HepG2 (cell line): Measurements from ENCODE around the gene HHATL.

Source experiments
- ASH2L ChIP-seq: fragments of 300-600, 200-600 bp; sonication (generic); IDR thresholded peaks from 2 replicates; pipeline ENCODE4 v1.7.0; 2017; ENCODE audit warnings: low read depth, mild to moderate bottlenecking, moderate library complexity, mixed read lengths, low read length; ENCODE audit not compliant: insufficient read length
- ATF7 ChIP-seq, 2 experiments: fragments of 450-650 bp in 1 of 2; sonication (generic) in 1 of 2; formaldehyde crosslinking in 1 of 2; IDR thresholded peaks; 2 replicates each; pipeline versions ENCODE4 v1.4.0 to v1.6.1; 2016 to 2020; ENCODE audit warnings: antibody characterized with exemption in 1 of 2, mild to moderate bottlenecking in 1 of 2, missing genetic modification reagents in 1 of 2
- CTCF ChIP-seq: sonication (generic); formaldehyde crosslinking; IDR thresholded peaks from 2 replicates; pipeline ENCODE4 v1.5.0; 2020; ENCODE audit warnings: mild to moderate bottlenecking, missing genetic modification reagents, moderate library complexity
- EHMT2 ChIP-seq: fragments of 200-600 bp; sonication (generic); IDR thresholded peaks from 2 replicates; pipeline ENCODE4 v1.7.0; 2017; ENCODE audit warnings: antibody characterized with exemption, low read depth, low read length, borderline replicate concordance
- EP300 ChIP-seq, 3 experiments: sonication (generic) in 1 of 3; formaldehyde crosslinking in 1 of 3; IDR thresholded peaks; 2 replicates each; pipeline versions ENCODE4 v1.5.1 to v1.6.1; 2011 to 2020; ENCODE audit warnings: low read depth in 2 of 3, low read length in 2 of 3, borderline replicate concordance in 1 of 3, improper control_type of control experiment in 1 of 3, mild to moderate bottlenecking in 1 of 3, missing genetic modification reagents in 1 of 3, moderate library complexity in 1 of 3
- HINFP ChIP-seq: sonication (generic); formaldehyde crosslinking; IDR thresholded peaks from 2 replicates; pipeline ENCODE4 v1.4.0; 2020; ENCODE audit warnings: low read depth, mild to moderate bottlenecking, missing genetic modification reagents
- HOXA7 ChIP-seq: sonication (generic); formaldehyde crosslinking; IDR thresholded peaks from 2 replicates; pipeline ENCODE4 v1.8.1; 2022; ENCODE audit warnings: mild to moderate bottlenecking, missing genetic modification reagents, moderate library complexity
- NPAS2 ChIP-seq: sonication (generic); formaldehyde crosslinking; IDR thresholded peaks from 2 replicates; pipeline ENCODE4 v1.8.0; 2022; ENCODE audit warnings: mild to moderate bottlenecking, missing genetic modification reagents, borderline replicate concordance
- NR1H2 ChIP-seq: sonication (generic); formaldehyde crosslinking; IDR thresholded peaks from 2 replicates; pipeline ENCODE4 v1.8.1; 2022; ENCODE audit warnings: low read depth, missing genetic modification reagents, borderline replicate concordance
- RERE ChIP-seq: IDR thresholded peaks from 2 replicates; pipeline ENCODE4 v1.6.1; 2016; ENCODE audit warnings: low read depth, missing genetic modification reagents, missing compliant biosample characterization
- SMAD3 ChIP-seq: sonication (generic); formaldehyde crosslinking; IDR thresholded peaks from 2 replicates; pipeline ENCODE4 v1.4.0; 2020; ENCODE audit warnings: missing genetic modification reagents
- ZNF329 ChIP-seq: sonication (generic); formaldehyde crosslinking; IDR thresholded peaks from 2 replicates; pipeline ENCODE4 v1.9.0; 2021; ENCODE audit warnings: low read depth, mild to moderate bottlenecking, missing genetic modification reagents

- TF ChIP-seq ZNF329 (CRISPR knock-in tag), result no peak
- no peak for TF ChIP-seq EHMT2
- no peak for TF ChIP-seq EP300 (IDR thresholded peaks at IDR 0.05; ENCODE audit: low read depth in 2 of 2, low read length in 2 of 2)
- TF ChIP-seq EP300 (CRISPR knock-in tag; IDR thresholded peaks at IDR 0.05; ENCODE audit: borderline replicate concordance), result no peak
- no peak for TF ChIP-seq SMAD3 (CRISPR knock-in tag)
- no peak for TF ChIP-seq ATF7 (IDR thresholded peaks at IDR 0.05)
- TF ChIP-seq ATF7 (CRISPR knock-in tag; IDR thresholded peaks at IDR 0.05), result no peak
- TF ChIP-seq HOXA7 (CRISPR knock-in tag), result no peak
- no peak for TF ChIP-seq ASH2L
- no peak for TF ChIP-seq CTCF (CRISPR knock-in tag)
- TF ChIP-seq RERE (CRISPR knock-in tag), result no peak
- TF ChIP-seq NR1H2 (CRISPR knock-in tag), result no peak
- no peak for TF ChIP-seq HINFP (CRISPR knock-in tag)
- TF ChIP-seq NPAS2 (CRISPR knock-in tag), result no peak
These were observed 38.8 kb downstream of the HHATL start for GRCh38 chr3:42663581-42664437.
